ENCODE data around the gene EBF4.
"Not testable (repeated sequence)": the region's sequence is repeated elsewhere in the genome, so short reads cannot be mapped to it uniquely, and the experiment has no call there.

The EBF4 gene

DNA sequence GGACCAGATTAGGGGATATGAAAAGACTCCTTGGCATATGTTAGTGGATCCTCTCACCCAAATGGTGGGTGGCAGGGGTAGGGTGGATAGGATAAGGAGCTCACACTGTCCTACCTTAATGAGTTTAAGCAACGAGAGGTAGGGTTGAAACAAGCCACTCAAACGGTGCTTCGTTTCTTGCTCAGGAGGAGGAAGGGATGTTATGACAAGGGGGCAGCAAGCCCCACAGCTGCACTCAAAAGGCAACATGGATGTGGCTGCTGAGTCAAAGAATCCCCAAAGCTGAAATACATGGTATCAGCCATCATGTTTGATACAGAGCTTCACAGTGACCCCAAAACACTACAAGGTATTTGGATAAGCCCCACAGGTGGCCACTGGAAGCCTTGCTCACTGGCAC is 20.1 kb upstream of the EBF4 start:
- no peak for DNase-seq (ENCODE audit: low read depth)

GRCh38 chr20:2673453-2673852 is 19.1 kb upstream of the EBF4 start:
- DNase-seq (ENCODE audit: low read depth) = no peak

DNA sequence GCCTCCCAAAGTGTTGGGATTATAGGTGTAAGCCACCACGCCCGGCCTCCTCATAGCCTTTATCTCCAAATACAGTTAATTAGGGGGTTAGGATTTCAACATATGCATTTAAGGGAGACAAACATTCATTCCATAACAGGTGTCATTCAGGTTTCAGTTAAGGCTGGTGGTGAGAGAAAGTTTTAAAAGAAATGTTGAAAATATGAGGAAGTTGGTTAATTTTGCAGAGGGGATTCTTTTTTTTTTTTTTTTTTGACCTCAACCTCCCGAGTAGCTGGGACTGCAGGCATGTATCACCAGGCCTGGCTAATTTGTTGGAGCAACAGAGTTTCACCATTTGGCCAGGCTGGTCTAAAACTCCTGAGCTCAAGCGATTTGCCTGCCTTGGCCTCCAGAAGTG is 12.5 kb upstream of the EBF4 start:
- no peak for DNase-seq (ENCODE audit: low read depth)

- DNase-seq (ENCODE audit: low read depth) = not testable (repeated sequence)
Observed at GRCh38 chr20:2682040-2682439, 10.5 kb upstream of the EBF4 start.

GRCh38 chr20:2684817-2685216 is 7.8 kb upstream of the EBF4 start:
- not testable (repeated sequence) for DNase-seq (ENCODE audit: low read depth)

- DNase-seq (ENCODE audit: low read depth) = no peak
Observed at GRCh38 chr20:2687514-2687913, 5.1 kb upstream of the EBF4 start.

GRCh38 chr20:2688041-2688591 is 4.5 kb upstream of the EBF4 start:
- no peak for DNase-seq (ENCODE audit: low read depth)

GRCh38 chr20:2690213-2690612 is 2.4 kb upstream of the EBF4 start:
- no peak for DNase-seq (ENCODE audit: low read depth)

- no peak for DNase-seq (ENCODE audit: low read depth)
Observed at GRCh38 chr20:2690718-2691117, 1.9 kb upstream of the EBF4 start.

GRCh38 chr20:2691127-2691526 is 1.5 kb upstream of the EBF4 start:
- DNase-seq (ENCODE audit: low read depth) = no peak

DNA sequence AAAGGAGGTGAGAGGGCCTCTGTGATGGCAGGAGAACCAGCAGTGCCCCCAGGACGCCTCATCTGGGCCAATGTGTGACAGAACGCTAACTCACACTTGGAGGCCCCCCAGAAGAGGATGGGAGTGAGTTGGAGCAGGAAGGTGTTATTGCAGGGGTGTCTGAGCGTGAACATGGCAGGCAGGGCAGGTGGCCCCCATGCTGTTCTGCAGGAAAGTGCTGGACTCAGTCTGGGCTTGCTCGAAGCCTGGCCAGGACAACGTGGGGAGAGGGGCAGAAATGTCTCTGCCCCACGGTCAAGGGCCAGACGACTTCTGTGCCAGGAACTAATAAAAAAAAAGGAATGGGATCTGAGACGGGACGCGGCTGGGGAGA is 931 bp upstream of the EBF4 start:
- DNase-seq (ENCODE audit: low read depth) = no peak

DNA sequence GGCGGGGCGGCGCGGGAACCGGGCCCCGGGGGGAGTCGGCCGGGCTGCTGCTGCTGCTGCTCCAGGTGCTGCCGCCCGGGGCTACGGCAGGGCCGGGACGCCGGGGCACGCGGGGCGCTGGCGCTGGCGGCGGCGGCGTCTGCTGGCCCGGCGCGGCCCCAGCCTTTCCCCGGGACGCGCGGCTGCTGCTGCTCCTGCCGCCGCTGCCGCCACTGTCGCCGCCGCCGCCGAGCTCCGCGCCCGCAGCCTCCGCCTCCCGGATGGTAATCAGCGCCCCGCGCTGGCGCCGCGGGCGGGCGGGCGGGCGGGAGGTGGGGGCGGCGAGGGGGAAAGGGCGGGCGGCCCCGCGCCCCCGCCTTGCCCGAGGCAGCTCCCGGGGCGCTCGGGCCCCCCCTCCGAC is 306 bp downstream of the EBF4 start:
- DNase-seq (ENCODE audit: low read depth) = no peak

DNA sequence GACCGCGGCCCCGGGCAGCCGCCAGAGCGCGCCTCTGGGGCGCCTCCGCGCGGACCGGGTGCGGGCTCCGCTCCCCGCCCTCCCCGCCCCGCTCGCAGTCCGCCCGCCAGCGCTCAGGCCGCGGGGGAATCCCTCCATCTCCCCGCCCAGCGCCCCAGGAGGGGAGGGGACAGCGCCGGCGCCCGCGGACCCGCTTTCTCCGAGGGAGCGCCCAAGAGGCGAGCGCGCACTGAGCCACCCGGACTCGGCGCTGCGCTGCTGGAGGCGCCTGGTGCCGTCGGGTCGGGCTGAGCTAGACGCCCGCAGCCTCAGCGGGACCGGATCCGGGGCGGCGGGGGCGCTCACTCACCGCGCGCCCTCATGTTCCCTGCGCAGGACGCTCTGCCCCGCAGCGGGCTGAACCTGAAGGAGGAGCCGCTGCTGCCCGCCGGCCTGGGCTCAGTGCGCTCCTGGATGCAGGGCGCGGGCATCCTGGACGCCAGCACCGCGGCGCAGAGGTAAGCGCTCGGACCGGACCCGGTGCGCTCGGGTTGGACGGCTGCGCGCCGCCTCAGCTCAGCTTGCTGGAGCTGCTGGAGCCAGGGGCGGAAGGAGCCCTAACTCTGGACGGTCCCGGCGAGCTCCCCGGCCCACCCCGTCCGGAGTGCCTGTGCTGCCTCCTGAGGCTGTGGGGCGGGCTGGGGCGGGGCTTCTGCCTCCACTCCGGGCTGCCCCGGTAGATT is 867 bp downstream of the EBF4 start:
- no peak for DNase-seq (ENCODE audit: low read depth)

- DNase-seq (ENCODE audit: low read depth) = no peak
Observed at GRCh38 chr20:2694008-2694471, 1.5 kb downstream of the EBF4 start.

GRCh38 chr20:2694519-2694918 is 1.9 kb downstream of the EBF4 start:
- no peak for DNase-seq (ENCODE audit: low read depth)

GRCh38 chr20:2695206-2695983 is 2.8 kb downstream of the EBF4 start:
- DNase-seq (ENCODE audit: low read depth) = no peak

DNA sequence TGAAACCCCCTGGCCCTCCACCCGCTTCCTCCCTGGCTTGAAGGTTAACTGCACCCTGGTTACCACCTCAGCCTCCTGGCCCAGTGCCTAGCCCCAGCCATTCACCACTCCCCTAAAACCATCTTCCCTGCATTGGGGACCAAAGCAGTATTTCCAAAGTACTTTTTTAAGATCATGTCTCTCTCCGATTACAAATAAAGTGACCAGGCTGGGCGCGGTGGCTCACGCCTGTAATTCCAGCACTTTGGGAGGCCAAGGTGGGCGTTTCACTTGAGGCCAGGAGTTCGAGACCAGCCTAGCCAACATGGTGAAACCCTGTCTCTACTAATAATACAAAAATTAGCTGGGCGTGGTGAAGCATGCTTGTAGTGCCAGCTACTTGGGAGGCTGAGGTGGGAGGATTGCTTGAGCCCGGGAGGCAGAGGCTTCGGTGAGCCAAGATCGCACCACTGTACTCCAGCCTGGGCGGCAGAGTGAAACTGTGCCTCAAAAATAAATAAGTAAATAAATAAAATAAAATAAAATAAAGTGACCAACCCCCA is 3.5 kb downstream of the EBF4 start:
- DNase-seq (ENCODE audit: low read depth) = not testable (repeated sequence)

GRCh38 chr20:2696646-2697045 is 4.1 kb downstream of the EBF4 start:
- no peak for DNase-seq (ENCODE audit: low read depth)

- no peak for DNase-seq (ENCODE audit: low read depth)
Observed at GRCh38 chr20:2697768-2698167, 5.2 kb downstream of the EBF4 start.

DNA sequence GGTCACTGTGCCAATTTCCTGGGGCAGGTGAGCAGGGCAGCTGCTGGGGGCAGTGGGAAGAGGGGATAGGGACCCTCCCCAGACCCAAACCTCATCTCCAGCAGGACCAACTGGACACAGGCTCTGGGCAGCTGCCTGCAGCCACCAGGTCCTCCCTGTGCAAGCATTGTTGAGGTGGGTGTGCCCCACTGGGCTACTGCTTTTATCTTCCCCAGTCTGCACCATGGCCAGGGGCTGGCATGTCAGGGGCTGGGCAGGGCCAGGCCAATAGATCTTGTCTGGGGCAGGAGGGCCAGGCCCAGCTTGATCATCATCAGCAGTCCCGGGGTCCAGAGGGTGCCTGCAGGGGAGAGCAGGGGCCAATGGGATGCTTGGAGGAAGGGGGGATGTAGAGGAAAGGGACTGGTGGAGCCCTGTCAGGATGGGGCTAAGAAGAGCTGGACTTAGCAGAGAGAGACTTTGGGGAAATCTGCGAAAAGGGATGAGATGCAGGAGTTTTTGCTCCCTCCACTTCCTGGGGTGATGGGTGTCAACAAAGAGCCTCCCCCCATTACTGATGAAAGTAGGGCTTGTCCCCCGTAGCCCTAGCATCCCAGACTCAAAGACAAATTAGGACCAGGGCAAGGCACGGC is 5.7 kb downstream of the EBF4 start:
- no peak for DNase-seq (ENCODE audit: low read depth)

DNA sequence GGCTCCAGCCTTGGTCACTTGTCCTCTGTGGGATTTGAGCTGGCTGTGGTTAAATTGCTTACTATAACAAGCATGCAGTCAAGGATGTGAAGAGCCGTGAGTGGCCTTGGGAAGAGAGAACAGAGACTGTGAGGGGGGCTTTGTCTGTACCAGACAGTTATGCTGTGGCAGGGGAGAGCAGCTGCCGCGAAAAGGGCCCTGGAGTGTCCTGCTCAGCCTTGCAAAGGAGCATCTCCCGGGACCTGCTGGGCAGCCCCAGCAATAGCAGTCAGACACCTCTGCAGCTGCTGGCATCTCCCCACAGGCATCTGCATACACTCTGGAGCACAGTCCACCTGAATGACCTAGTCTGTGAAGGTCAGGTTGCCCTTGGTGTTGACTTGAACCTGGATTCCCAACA is 6.3 kb downstream of the EBF4 start:
- no peak for DNase-seq (ENCODE audit: low read depth)

DNA sequence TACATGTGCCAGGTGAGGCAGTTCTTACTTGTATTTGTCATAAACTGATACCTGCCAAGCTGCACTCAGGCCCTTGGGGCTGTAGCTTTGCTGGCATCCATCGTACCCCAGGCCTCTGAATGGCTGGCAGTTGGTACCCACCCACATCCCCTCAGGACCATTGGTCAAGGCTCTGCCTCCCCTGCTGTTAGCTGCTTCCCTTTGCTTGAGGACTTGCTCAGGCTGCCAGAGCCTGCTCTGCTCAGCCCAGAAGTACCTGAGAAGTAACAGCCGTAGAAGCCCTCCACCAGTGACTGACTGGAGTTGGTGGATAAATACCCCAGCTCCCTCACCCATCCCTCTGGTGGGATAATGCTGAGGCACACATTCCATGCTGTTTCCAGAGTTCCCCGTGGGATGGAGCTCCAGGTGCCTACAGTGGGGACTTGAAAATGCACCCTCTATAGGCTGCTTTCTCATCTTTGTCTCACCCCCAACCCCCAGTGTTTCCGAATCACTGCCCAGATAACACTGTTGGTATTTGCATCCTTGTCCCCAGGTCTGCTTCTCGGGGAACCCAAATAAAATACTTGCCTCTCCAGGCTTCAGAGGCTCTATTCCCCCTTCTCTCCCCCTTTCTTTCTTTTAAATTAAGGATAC is 7.3 kb downstream of the EBF4 start:
- DNase-seq (ENCODE audit: low read depth) = no peak

Measured in HS-5 (cell line).